Measurements from ENCODE around the gene RHEB. TPM values are rescaled to one million over a fixed set of nuclear protein-coding genes. Genes with fewer than 3 reads are reported as not detected.

Gene RHEB
- total and polyA plus RNA-seq, 2 donors (not counting 3 experiments of a cell fraction or from before 2014, with no cell fraction given): 59.4 to 108 TPM

- Histone ChIP-seq H3K36me3 (ENCODE audit: control insufficient read depth in 2 of 2, extremely low read depth in 1 of 2, insufficient read depth in 2 of 2, low read length in 2 of 2) (peaks cover 6 to 15% of the 10 kb centered on the region in 2 experiments), H3K79me2 (ENCODE audit: control insufficient read depth, insufficient read depth, low read length) (no peaks in the 10 kb centered on the region), H3K27me3 (ENCODE audit: control insufficient read depth in 2 of 2, insufficient read depth in 2 of 2, low read length in 2 of 2) (no peaks in the 10 kb centered on the region), H4K20me1 (replicated peaks; ENCODE audit: control insufficient read depth, extremely low read depth, insufficient read depth, low read length) (no peaks in the 10 kb centered on the region), H2AFZ (ENCODE audit: low read depth, low read length) (no peak overlapping the region), H3K4me2 (ENCODE audit: insufficient read depth, low read length) (no peak overlapping the region), H3K9ac (replicated peaks; ENCODE audit: extremely low read depth, insufficient read depth, low read length) (no peak overlapping the region), H3K9me1 (replicated peaks; ENCODE audit: control insufficient read depth, extremely low read depth, insufficient read depth, low read length) (no peaks in the 10 kb centered on the region), H3K27ac (ENCODE audit: insufficient read depth, low read depth, low read length) (no peak overlapping the region), H3K9me3 (replicated peaks; ENCODE audit: control insufficient read depth, insufficient read depth, low read length) (no peaks in the 10 kb centered on the region), H3K4me3 (replicated peaks in 1 of 3; ENCODE audit: insufficient read depth in 1 of 3, low read depth in 1 of 3, low read length in 3 of 3) (no peak overlapping the region), H3K4me1 (ENCODE audit: control insufficient read depth, extremely low read depth, insufficient read depth, low read length) (no peaks in the 10 kb centered on the region)
- TF ChIP-seq POLR2A (IDR thresholded peaks at IDR 0.05; ENCODE audit: low read depth, low read length): no peak
- no peak for TF ChIP-seq MYC (IDR thresholded peaks at IDR 0.05; ENCODE audit: low read depth, low read length)
- TF ChIP-seq GATA2 (IDR thresholded peaks at IDR 0.05; ENCODE audit: insufficient read depth, insufficient read length, low read depth, low read length): no peak
- TF ChIP-seq, protein P1, sequence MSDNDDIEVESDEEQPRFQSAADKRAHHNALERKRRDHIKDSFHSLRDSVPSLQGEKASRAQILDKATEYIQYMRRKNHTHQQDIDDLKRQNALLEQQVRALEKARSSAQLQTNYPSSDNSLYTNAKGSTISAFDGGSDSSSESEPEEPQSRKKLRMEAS (IDR thresholded peaks at IDR 0.05; ENCODE audit: insufficient read depth, insufficient read length): no peak
- TF ChIP-seq, protein P2, sequence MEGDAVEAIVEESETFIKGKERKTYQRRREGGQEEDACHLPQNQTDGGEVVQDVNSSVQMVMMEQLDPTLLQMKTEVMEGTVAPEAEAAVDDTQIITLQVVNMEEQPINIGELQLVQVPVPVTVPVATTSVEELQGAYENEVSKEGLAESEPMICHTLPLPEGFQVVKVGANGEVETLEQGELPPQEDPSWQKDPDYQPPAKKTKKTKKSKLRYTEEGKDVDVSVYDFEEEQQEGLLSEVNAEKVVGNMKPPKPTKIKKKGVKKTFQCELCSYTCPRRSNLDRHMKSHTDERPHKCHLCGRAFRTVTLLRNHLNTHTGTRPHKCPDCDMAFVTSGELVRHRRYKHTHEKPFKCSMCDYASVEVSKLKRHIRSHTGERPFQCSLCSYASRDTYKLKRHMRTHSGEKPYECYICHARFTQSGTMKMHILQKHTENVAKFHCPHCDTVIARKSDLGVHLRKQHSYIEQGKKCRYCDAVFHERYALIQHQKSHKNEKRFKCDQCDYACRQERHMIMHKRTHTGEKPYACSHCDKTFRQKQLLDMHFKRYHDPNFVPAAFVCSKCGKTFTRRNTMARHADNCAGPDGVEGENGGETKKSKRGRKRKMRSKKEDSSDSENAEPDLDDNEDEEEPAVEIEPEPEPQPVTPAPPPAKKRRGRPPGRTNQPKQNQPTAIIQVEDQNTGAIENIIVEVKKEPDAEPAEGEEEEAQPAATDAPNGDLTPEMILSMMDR (IDR thresholded peaks at IDR 0.05; ENCODE audit: extremely low read depth in 1 of 2, insufficient read depth in 1 of 2, low read depth in 1 of 2, low read length in 2 of 2): no peak
- no peak for TF ChIP-seq JUN (IDR thresholded peaks at IDR 0.05; ENCODE audit: borderline replicate concordance, insufficient read depth, insufficient read length, low read depth)
- TF ChIP-seq EZH2 (IDR thresholded peaks at IDR 0.05; ENCODE audit: borderline replicate concordance, low read depth, low read length, severe bottlenecking): no peak
- TF ChIP-seq FOS (IDR thresholded peaks at IDR 0.05; ENCODE audit: borderline replicate concordance, insufficient read depth, low read length): no peak
- TF ChIP-seq POLR2AphosphoS5 (IDR thresholded peaks at IDR 0.05; ENCODE audit: insufficient read depth, low read depth, low read length): no peak
- CTCF ChIA-PET: no interaction called here
- FAIRE-seq (no peak), DNase-seq (ENCODE audit: low read depth, low spot score) (no peak)
- POLR2A ChIA-PET: no interaction called here
- no TSS peak for BruUV-seq (replicated peaks)
- intact Hi-C loops (cut with micrococcal nuclease): no loop called here
- dilution Hi-C loops (cut with MboI; ENCODE audit: extremely low pct_ligation_motif_present, low sequenced_read_pairs): no loop called here
Observed at GRCh38 chr7:151559557-151560183, 40.0 kb upstream of the RHEB start.

All from endothelial cell of umbilical vein (primary cell).